ENCODE data around the gene TRIO.

TRIO gene

DNA sequence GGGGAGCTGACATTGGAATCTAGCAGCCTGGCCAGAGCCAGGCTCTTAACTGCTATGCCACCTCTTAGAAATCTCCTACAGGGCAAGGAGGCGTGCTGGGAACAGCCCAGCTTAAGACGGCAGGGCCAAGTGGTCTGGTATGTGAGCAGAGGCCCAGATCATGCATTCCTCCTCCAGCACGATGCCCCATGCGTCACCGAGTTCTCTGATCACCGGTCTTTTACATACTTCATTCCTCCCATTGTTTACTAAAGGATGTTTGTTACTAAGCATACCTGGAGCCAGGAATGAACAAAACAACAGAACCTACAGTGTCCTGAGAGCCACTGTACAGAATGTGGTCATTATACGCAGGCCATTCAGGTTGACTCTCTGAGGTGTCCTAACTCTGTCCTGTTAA lies 73.8 kb downstream of the TRIO start:
- ATAC-seq (no peak), DNase-seq (no peak)
- H3K27ac Mint-ChIP-seq = no peak overlapping the region
- H3K4me1 Mint-ChIP-seq = peaks cover 9% of the 10 kb centered on the region
- no peaks in the 10 kb centered on the region for H3K9me3 Mint-ChIP-seq
- H3K27me3 Mint-ChIP-seq = peaks cover 2% of the 10 kb centered on the region
- no peak overlapping the region for H3K4me3 Mint-ChIP-seq
- H3K36me3 Mint-ChIP-seq (ENCODE audit: low read depth) = no peaks in the 10 kb centered on the region

DNA sequence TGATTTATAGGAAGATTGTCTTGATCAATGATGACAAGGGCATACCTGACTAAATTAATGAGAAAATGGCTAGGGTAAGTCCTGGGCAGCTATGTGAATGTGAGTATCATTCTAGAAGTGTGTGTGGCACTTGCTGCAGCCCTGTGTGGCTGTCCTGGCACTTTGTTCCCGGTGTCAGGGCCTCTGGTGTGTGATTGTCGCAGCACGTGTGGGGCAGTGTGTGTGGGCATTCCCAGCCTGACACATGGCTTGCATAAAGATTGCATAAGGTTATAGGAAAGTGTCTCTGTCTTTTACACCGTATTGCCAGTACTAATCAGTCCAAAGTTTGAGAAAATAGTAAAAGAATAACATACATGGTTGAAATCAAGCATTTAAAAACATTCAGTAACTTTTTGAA lies 74.4 kb downstream of the TRIO start:
- DNase-seq = no peak
- Mint-ChIP-seq H3K27ac (no peak overlapping the region), H3K4me1 (peaks cover 7% of the 10 kb centered on the region)

DNA sequence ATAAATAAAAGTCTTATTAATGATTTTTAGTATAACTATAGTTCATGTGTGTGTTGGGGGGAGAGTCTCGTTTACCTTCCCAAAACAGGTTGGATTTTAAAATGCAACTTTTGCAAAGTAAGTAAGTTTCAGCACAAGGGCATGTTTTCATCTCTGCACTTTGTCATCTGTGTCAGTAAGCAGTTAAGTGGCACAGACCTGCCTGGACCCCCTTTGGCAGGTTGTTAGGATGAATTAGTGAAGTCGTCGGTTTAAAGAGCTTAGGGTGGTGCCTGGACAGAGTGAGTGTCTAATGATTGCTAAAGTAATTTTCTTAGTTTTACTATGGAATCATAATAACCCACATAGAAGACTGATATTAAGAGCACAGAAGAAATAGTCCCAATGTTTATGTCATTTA lies 74.9 kb downstream of the TRIO start:
- Mint-ChIP-seq H3K4me1 (peaks cover 9% of the 10 kb centered on the region), H3K27ac (no peak overlapping the region), H3K36me3 (ENCODE audit: low read depth) (no peaks in the 10 kb centered on the region)

More for the DNA sequence above, 74.4 kb downstream of the TRIO start:
- Mint-ChIP-seq H3K27me3 (peaks cover 3% of the 10 kb centered on the region), H3K4me3 (no peak overlapping the region), H3K36me3 (ENCODE audit: low read depth) (no peaks in the 10 kb centered on the region), H3K9me3 (no peaks in the 10 kb centered on the region)
- no peak for ATAC-seq

DNA sequence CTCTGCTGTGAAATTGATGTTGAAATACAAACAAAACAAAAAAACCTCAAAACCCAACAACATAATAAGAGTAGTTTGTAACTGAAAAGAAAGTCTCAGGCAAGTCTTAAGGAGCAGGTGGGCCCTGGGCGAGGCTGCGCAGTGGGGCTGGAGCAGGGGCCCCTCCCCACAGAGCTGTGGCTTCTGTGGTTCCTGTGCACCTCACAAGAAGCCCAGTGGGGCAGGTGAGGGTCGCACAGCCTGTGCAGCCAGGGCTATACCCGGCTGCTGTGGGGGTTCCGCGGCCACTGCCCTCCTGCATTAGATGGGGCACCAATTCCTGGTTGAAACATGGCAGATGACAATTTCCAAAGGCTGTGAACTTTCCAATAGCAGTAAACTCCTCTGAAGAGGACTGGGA lies 75.3 kb downstream of the TRIO start:
- Mint-ChIP-seq H3K36me3 (ENCODE audit: low read depth) (no peaks in the 10 kb centered on the region), H3K4me1 (peaks cover 13% of the 10 kb centered on the region), H3K27me3 (peaks cover 9% of the 10 kb centered on the region), H3K9me3 (no peaks in the 10 kb centered on the region), H3K4me3 (no peak overlapping the region), H3K27ac (no peak overlapping the region)
- no peak for DNase-seq
- ATAC-seq = no peak

More for the DNA sequence above, 74.9 kb downstream of the TRIO start:
- no peak for ATAC-seq
- Mint-ChIP-seq H3K27me3 (peaks cover 7% of the 10 kb centered on the region), H3K4me3 (no peak overlapping the region), H3K9me3 (no peaks in the 10 kb centered on the region)
- no peak for DNase-seq

DNA sequence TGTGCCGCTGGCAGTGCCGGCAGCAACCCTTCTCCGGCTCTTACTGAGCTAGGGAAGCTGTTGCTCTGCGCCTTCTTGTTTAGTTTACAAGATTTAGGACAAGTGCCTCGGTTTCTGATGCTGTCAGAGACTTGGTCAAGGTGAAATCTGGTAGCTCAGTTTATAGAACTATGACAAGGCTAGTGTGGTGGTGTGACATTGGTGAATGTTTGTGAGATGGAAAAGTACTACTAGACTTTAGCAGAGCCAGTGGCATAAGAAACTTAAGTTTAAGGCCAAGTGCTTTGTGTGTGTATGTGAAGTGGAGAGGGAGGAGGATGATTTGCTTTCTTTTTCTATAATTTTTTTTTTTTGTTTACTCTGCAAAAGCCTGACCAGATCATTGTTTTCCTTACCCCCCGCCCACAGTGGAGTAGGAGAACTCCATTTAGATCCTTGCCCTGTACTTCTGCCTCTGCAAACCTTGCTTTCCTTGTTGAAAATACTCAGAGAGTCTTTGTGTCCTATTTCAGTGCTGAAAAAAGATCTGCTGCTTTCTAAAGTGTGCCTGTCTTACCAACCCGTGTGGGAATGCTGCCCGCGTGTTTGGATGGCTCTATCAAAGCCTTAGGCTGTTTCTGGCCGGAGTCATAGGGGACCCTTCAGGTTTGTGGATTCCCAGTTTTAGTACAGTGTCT lies 75.9 kb downstream of the TRIO start:
- no peak overlapping the region for H3K27ac Mint-ChIP-seq
- H3K36me3 Mint-ChIP-seq (ENCODE audit: low read depth) = no peaks in the 10 kb centered on the region
- no peak for DNase-seq
- peaks cover 9% of the 10 kb centered on the region for H3K27me3 Mint-ChIP-seq
- ATAC-seq = no peak
- H3K9me3 Mint-ChIP-seq = no peaks in the 10 kb centered on the region
- H3K4me3 Mint-ChIP-seq = no peak overlapping the region
- H3K4me1 Mint-ChIP-seq = peaks cover 16% of the 10 kb centered on the region

DNA sequence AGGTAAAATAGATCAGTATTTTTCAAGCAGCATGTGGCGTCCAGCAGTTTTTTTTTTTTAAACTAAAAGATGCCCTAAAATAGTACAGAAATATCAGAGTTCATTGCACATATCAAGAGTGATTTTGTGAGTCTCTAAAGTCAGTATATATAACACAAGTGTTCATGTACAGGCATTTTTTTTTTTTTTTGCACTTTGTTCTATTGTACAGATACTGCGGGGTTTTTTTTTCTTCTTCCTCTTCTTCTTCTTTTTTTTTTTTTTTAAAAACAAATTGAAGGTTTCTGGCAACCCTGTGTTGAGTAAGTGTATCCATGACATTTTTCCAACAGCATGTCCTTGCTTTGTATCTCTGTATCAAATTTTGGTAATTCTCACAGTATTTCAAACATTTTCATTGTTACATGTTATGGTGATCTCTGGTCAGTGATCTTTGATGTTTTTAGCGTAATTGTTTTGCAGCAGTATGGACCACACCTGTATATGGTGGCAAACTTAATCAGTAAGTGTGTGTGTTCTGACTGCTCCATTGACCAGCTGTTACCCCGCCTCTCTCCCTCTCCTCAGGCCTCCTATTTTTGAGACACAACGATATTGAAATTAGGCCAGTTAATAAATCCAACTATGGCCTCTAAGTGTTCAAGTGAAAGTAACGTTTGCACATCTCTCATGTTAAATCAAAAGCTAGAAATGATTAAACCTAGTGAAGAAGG lies 76.8 kb downstream of the TRIO start:
- Mint-ChIP-seq H3K36me3 (ENCODE audit: low read depth) (no peaks in the 10 kb centered on the region), H3K27me3 (peaks cover 9% of the 10 kb centered on the region), H3K4me3 (no peak overlapping the region), H3K4me1 (peaks cover 16% of the 10 kb centered on the region), H3K27ac (no peak overlapping the region), H3K9me3 (no peaks in the 10 kb centered on the region)
- no peak for ATAC-seq
- DNase-seq = no peak

DNA sequence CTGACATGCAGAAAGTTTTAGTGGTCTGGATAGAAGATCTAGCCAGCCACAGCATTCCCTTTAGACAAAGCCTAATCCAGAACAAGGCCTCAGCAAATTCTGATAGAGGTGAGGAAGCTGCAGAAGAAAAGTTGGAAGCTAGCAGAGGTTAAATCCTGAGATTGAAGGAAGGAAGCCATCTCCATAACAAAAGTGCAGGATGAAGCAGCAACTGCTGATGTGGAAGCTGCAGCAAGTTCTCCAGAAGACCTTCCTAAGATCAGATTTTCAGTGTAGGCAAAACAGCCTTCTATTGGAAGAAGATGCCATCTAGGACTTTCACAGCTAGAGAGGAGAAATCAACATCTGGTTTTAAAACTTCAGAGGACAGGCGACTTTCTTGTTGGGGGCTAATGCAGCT lies 77.5 kb downstream of the TRIO start:
- no peaks in the 10 kb centered on the region for H3K9me3 Mint-ChIP-seq
- no peaks in the 10 kb centered on the region for H3K36me3 Mint-ChIP-seq (ENCODE audit: low read depth)
- peaks cover 16% of the 10 kb centered on the region for H3K4me1 Mint-ChIP-seq
- H3K27ac Mint-ChIP-seq = no peak overlapping the region
- DNase-seq (no peak), ATAC-seq (no peak)
- no peak overlapping the region for H3K4me3 Mint-ChIP-seq
- H3K27me3 Mint-ChIP-seq = peaks cover 9% of the 10 kb centered on the region

DNA sequence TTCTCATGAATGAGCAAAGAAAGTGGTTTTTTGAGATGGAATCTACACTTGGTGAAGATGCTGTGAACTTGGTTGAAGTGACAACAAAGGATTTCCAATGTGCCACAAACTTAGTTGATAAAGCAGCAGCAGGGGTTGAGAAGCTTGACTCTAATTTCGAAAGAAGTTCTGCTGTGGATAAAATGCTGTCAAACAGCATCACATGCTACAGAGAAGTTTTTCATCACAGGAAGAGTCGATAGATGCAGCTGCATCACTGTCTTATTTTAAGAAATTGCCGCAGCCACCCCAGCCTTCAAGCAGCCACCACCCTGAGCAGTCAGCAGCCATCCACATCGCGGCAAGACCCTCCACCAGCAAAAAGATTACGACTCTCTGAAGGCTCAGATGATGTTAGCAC lies 78.6 kb downstream of the TRIO start:
- Mint-ChIP-seq H3K27ac (no peak overlapping the region), H3K4me1 (peaks cover 16% of the 10 kb centered on the region)

DNA sequence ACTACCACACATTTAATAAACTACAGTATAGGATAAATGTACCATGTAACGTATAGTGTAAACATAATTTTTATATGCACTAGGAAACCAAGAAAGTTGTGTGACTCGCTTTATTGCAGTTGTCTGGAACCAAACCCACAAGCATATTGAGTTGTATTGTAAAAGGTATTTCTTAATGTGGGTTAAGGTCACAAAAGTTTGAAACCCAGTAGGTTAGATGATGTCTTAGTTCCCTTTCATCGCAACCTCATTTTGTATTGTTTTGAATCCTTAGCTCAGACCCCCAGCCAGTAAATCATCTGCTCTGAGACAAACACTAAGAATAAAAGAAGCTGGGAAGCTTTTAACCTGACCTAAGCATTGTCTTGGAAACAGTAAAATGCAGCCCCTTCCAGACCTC lies 79.1 kb downstream of the TRIO start:
- H3K27ac Mint-ChIP-seq = no peak overlapping the region
- H3K36me3 Mint-ChIP-seq (ENCODE audit: low read depth) = no peaks in the 10 kb centered on the region
- no peak overlapping the region for H3K4me3 Mint-ChIP-seq
- peaks cover 16% of the 10 kb centered on the region for H3K4me1 Mint-ChIP-seq
- peaks cover 9% of the 10 kb centered on the region for H3K27me3 Mint-ChIP-seq
- no peak for DNase-seq
- H3K9me3 Mint-ChIP-seq = no peaks in the 10 kb centered on the region
- ATAC-seq = no peak

More for the DNA sequence above, 78.6 kb downstream of the TRIO start:
- ATAC-seq (no peak), DNase-seq (no peak)
- Mint-ChIP-seq H3K4me3 (no peak overlapping the region), H3K27me3 (peaks cover 9% of the 10 kb centered on the region), H3K9me3 (no peaks in the 10 kb centered on the region), H3K36me3 (ENCODE audit: low read depth) (no peaks in the 10 kb centered on the region)

DNA sequence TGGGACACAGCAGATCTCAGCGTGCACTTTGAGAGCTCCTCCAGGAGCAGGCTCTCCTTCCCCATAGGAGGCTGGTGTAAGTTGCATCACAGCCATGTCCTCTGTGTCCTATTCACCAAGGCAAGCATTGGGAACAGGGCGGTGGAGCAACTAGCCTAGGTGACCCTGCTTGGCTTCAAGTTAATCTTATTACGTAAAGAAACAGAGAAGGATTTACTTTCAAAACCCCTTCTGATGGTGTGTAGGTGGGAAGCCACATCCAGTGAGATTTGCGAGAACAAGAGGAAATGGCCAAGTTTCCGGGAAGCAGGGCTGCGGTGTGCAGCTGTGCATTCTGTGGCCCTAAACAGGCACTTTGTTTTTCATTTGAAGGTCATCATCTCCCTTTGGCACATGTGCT lies 80.2 kb downstream of the TRIO start:
- Mint-ChIP-seq H3K9me3 (no peaks in the 10 kb centered on the region), H3K4me1 (peaks cover 12% of the 10 kb centered on the region), H3K36me3 (ENCODE audit: low read depth) (no peaks in the 10 kb centered on the region), H3K4me3 (no peak overlapping the region), H3K27me3 (peaks cover 9% of the 10 kb centered on the region), H3K27ac (no peak overlapping the region)
- DNase-seq (no peak), ATAC-seq (no peak)

DNA sequence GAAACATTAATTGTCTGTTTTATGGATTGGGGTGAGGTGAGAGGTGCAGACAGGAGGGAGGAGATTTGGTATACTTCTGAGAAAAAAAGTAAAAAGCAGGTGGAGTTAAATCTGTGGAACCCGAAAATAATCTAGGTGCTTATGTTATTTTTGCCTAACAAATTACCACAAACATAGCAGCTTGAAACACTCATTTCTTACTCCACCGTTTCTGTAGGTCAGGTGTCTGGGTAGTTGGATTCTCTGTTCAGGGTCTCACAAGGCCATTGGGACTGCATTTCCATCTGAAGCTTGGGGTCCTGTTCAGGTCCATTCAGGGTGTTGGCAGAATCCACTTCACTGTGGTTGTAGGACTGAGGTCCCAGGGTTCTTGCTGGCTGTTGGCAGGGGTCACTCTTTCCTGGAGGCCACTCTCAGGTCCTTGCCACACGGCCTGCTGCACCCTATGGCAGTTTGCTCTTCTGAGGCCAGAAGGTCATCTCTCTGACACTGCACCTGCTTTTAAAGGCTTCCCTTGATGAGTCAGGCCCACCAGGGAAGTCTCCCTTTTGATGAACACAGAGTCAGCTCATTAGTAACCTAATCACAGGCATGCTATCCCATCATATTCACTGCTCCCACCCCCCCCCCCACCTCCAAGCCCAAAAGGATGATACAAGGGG lies 82.2 kb downstream of the TRIO start:
- Mint-ChIP-seq H3K4me3 (no peak overlapping the region), H3K4me1 (peaks cover 9% of the 10 kb centered on the region), H3K27ac (no peak overlapping the region), H3K27me3 (peaks cover 9% of the 10 kb centered on the region), H3K9me3 (no peaks in the 10 kb centered on the region), H3K36me3 (ENCODE audit: low read depth) (no peaks in the 10 kb centered on the region)
- no peak for DNase-seq
- no peak for ATAC-seq

DNA sequence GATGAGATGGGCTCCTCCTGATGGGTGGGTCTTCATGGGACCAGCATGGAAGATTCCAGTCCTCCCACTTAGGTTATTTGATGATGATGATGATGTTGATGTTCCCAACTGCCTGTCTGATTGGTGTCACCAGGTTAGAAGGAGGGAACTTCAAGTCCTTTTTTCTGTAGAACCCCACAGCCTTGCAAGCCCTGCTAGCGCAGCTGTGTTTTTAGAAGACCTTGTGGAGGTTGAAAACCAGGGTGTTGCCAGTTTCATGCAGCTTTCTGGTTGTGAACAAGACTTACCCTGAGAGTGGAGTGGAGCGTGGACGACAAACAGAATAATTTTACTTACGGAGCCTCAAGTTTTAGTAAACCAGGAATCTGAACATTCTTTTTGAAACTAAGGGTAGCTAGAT lies 83.0 kb downstream of the TRIO start:
- no peaks in the 10 kb centered on the region for H3K9me3 Mint-ChIP-seq
- DNase-seq (no peak), ATAC-seq (no peak)
- no peak overlapping the region for H3K27ac Mint-ChIP-seq
- no peaks in the 10 kb centered on the region for H3K36me3 Mint-ChIP-seq (ENCODE audit: low read depth)
- H3K4me1 Mint-ChIP-seq = peaks cover 9% of the 10 kb centered on the region
- H3K27me3 Mint-ChIP-seq = peaks cover 9% of the 10 kb centered on the region
- no peak overlapping the region for H3K4me3 Mint-ChIP-seq

DNA sequence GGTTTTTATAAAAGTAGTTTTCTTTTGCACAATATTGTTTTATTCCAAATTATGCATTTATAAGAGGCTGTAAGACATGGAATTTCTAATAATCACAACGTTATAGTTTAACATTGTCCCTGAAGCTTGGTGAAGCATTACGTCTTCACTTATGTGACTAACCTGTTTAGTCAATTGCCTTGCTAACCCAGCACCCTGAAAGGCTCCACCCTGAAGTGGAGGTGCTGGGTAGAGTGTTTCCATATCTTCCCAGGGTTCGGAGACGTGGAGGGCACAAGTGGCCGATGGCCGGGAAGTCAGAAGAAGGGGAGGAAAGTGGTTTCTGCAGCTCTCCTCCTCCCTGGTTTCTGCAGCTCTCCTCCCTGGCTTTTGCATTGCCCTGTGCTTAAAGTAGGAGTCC lies 83.4 kb downstream of the TRIO start:
- H3K27me3 Mint-ChIP-seq = peaks cover 7% of the 10 kb centered on the region
- H3K4me1 Mint-ChIP-seq = peaks cover 9% of the 10 kb centered on the region
- ATAC-seq (no peak), DNase-seq (no peak)
- no peaks in the 10 kb centered on the region for H3K9me3 Mint-ChIP-seq
- H3K36me3 Mint-ChIP-seq (ENCODE audit: low read depth) = no peaks in the 10 kb centered on the region
- no peak overlapping the region for H3K4me3 Mint-ChIP-seq
- no peak overlapping the region for H3K27ac Mint-ChIP-seq

DNA sequence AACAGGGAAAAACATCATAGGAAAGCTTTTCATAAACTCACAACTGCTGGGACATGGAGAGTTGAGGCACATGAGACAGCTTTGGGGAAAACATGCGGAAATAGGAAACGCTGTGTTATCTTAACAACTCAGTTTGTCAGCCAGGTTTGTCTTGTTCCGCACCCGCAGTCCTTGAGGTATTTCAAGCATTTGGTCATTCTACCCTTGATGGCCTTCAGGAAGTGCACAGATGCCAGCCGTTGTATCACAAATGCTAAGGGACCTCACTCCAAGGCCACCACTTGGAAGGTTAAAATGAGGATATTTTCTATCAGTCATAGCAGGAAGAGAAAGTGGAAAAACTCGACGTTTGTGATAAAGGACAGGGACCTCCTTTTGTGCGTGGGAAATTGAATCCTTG lies 83.8 kb downstream of the TRIO start:
- Mint-ChIP-seq H3K27ac (no peak overlapping the region), H3K36me3 (ENCODE audit: low read depth) (no peaks in the 10 kb centered on the region), H3K4me1 (peaks cover 9% of the 10 kb centered on the region), H3K4me3 (no peak overlapping the region), H3K27me3 (peaks cover 7% of the 10 kb centered on the region), H3K9me3 (no peaks in the 10 kb centered on the region)
- DNase-seq = no peak
- no peak for ATAC-seq

DNA sequence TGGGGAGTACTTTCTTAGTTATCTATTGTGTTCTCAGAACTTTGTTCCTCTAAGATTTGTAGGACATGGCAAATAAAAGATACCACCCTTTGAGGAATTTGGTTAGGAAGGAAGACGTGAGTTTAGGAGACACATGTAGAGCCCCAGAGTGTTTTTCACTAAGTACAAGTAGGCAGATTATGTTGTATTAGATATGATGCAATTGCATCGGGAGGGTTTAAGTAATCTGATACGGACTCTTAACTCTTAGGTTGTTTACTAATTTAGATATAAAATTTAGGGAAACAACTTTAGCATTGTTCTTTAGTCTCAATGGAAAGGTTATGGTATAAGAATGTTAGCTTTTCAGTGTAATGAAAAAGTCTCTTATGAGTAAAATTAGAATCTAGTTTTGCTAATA lies 84.4 kb downstream of the TRIO start:
- Mint-ChIP-seq H3K27ac (no peak overlapping the region), H3K4me1 (peaks cover 9% of the 10 kb centered on the region), H3K27me3 (peaks cover 7% of the 10 kb centered on the region), H3K9me3 (no peaks in the 10 kb centered on the region), H3K36me3 (ENCODE audit: low read depth) (no peaks in the 10 kb centered on the region), H3K4me3 (no peak overlapping the region)
- no peak for DNase-seq
- no peak for ATAC-seq
